OCI-LY7 (cell line): ENCODE measurements around the gene LRRC23. TPM values are rescaled to one million over a fixed set of nuclear protein-coding genes. Genes with fewer than 3 reads are reported as not detected.
A peak's percentile ranks its signal among the peaks of the same experiment; 100 is the strongest.

Experiments
- BruUV-seq: library from RNA; stranded (reverse); fragments of 400-500 nt; replicated peaks from 2 replicates; lab custom pipeline; 2021; lab: Mats Ljungman, UMichigan
- CTCF ChIA-PET: fragments of 300-600 bp; sonication (Branson Sonifier 250); formaldehyde crosslinking; loops from one replicate; lab custom pipeline; 2022; ENCODE audit warnings: antibody characterized with exemption; ENCODE audit not compliant: unreplicated experiment; lab: Charles Lee
- POLR2A ChIA-PET: fragments of 300-600 bp; sonication (Branson Sonifier 250); formaldehyde crosslinking; loops from one replicate; lab custom pipeline; 2022; ENCODE audit warnings: antibody characterized with exemption; lab: Charles Lee
- DNase-seq: peaks from one replicate; pipeline ENCODE4 v3.0.0-alpha.2; 2015; ENCODE audit warnings: low spot score
- H2AFZ ChIP-seq: fragments of 200-600 bp; sonication (generic), shearing (Covaris generic); 2 replicates; pipeline ENCODE4 v1.6.1; 2014; ENCODE audit warnings: mild to moderate bottlenecking, antibody characterized with exemption, low read length, moderate library complexity
- H3K27ac ChIP-seq: fragments of 200-600 bp; sonication (generic); 2 replicates; pipeline ENCODE4 v1.5.1; 2014; ENCODE audit warnings: mixed run types, low read depth, mild to moderate bottlenecking, moderate library complexity, low read length, inconsistent platforms; ENCODE audit not compliant: poor library complexity, severe bottlenecking
- H3K36me3 ChIP-seq: fragments of 200-600 bp; sonication (generic); 2 replicates; pipeline ENCODE4 v1.6.1; 2014; ENCODE audit warnings: mild to moderate bottlenecking, antibody characterized with exemption, low read length, moderate library complexity, mixed read lengths; ENCODE audit not compliant: insufficient read depth
- H3K4me1 ChIP-seq: fragments of 200-600 bp; sonication (generic); 2 replicates; pipeline ENCODE4 v1.5.1; 2014; ENCODE audit warnings: mild to moderate bottlenecking, low read length; ENCODE audit not compliant: insufficient read depth, poor library complexity, severe bottlenecking
- H3K4me2 ChIP-seq: fragments of 200-600 bp; sonication (generic); 2 replicates; pipeline ENCODE4 v1.6.1; 2014; ENCODE audit warnings: mild to moderate bottlenecking, low read length
- H3K4me3 ChIP-seq: fragments of 200-600 bp; sonication (generic); 2 replicates; pipeline ENCODE4 v1.5.1; 2014; ENCODE audit warnings: mild to moderate bottlenecking, low read depth, low read length; ENCODE audit not compliant: poor library complexity, severe bottlenecking
- H3K79me2 ChIP-seq: fragments of 200-600 bp; sonication (generic); 2 replicates; pipeline ENCODE4 v1.6.1; 2016; ENCODE audit warnings: low read depth, mild to moderate bottlenecking, low read length, moderate library complexity, mixed read lengths; ENCODE audit not compliant: insufficient read depth
- H3K9me2 ChIP-seq: fragments of 200-600 bp; sonication (generic); 2 replicates; pipeline ENCODE4 v1.6.1; 2016; ENCODE audit warnings: mild to moderate bottlenecking, low read length, mixed read lengths; ENCODE audit not compliant: insufficient read depth
- H3K9me3 ChIP-seq: fragments of 200-600 bp; sonication (generic); 2 replicates; pipeline ENCODE4 v1.6.1; 2014; ENCODE audit warnings: mild to moderate bottlenecking, mixed run types, low read length, mixed read lengths
- H4K20me1 ChIP-seq: fragments of 200-600 bp; sonication (generic); 2 replicates; pipeline ENCODE4 v1.6.1; 2014; ENCODE audit warnings: mild to moderate bottlenecking, antibody characterized with exemption, low read length, moderate library complexity, mixed read lengths; ENCODE audit not compliant: insufficient read depth
- CTCF ChIP-seq: fragments of 200-600 bp; sonication (generic); conservative IDR thresholded peaks from 2 replicates; pipeline ENCODE4 v1.5.1; 2014; ENCODE audit warnings: mild to moderate bottlenecking, antibody characterized with exemption, low read length, moderate library complexity, mixed read lengths
- EZH2phosphoT487 ChIP-seq: fragments of 200-600 bp; sonication (generic); IDR thresholded peaks from 2 replicates; pipeline ENCODE4 v1.6.1; 2018; ENCODE audit warnings: low read depth, borderline replicate concordance, mild to moderate bottlenecking, mixed run types, antibody characterized with exemption, low read length, moderate library complexity, mixed read lengths
- intact Hi-C: fragments of 100-400 bp; cut with micrococcal nuclease; formaldehyde crosslinking; loops from one replicate; pipeline ENCODE4 v1.10.0; 2022; ENCODE audit not compliant: unreplicated experiment
- total RNA-seq, 2 experiments: library from RNA; depleted of rRNA in 1 of 2; stranded (reverse); fragments of >200 nt in 1 of 2; shearing (Covaris generic) in 1 of 2; gene quantifications; 2 replicates each; pipeline ENCODE4 v1.2.3, GENCODE V29; 2014 to 2022

Gene LRRC23
- total RNA-seq, 2 experiments from 2014 or later: 17.7 to 19.8 TPM

DNA sequence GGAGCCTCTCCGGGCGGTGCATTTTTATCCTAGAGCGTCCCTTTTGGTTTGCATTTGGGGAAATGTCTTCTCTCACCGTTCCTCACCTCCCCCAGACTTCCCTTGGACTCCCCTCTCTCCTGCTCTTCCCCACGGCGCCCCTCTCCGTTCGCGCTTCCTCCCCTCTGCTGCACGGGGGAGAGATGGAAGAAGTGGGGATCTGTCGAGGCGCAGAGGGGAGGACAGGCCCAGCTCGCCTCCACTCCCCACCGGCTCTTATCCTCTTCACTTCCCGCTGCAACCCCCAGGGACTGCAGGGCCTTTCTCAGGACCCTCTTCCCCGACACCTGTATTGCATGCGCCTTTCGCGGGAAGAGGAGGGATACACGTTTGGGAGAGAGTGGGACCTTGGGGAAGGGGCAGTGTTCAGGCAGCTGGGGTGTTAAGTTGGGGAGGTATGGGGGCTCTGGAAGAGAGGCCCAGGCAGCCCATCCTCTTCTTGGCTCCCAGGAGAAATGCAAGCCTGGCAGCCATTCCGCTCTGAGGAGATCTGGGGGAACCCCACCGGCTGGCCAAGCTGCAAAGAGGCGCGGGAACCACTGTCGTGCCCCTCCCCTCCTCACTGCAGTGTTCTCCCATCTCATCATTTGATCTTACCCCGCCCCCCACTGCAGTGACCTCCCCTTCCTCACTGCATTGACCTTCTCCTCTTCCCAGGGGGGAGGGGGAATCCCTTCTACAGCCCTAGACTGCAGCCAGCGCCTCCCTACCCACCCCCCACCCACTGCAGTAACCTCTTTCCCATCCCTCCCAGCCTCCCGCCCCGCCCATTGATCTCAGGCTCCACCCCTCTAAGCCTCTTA lies 10.5 kb downstream of the LRRC23 start:
- TF ChIP-seq EZH2phosphoT487 (no peak), CTCF (no peak)
- Histone ChIP-seq H3K4me2 (peak overlapping the region; percentile 73), H3K36me3 (peaks cover 5% of the 10 kb centered on the region; the same call in 1 of the 2 replicates), H3K9me3 (no peaks in the 10 kb centered on the region), H3K4me1 (peaks cover 42% of the 10 kb centered on the region), H3K27ac (no peak overlapping the region), H3K9me2 (no peaks in the 10 kb centered on the region), H4K20me1 (no peaks in the 10 kb centered on the region), H3K4me3 (peak overlapping the region; percentile 71), H2AFZ (peak overlapping the region; percentile 80), H3K79me2 (no peaks in the 10 kb centered on the region)
- DNase-seq: no peak
- ChIA-PET POLR2A (interaction anchor here (0.7 to 1.3 kb wide), 3 partner anchors 28 to 63 kb away, joined by 4 to 5 read pairs (median 4); partner anchors contain the start of genes RNU7-1 and USP5), CTCF (no interaction called here)
- BruUV-seq: TSS peak; percentile 49
- intact Hi-C loops: loop anchor here (1.0 to 2.0 kb wide), 2 partner anchors 24 to 42 kb away; partner anchors contain the start of gene SPSB2

- H3K27ac ChIP-seq: no peak overlapping the region
- no peak for DNase-seq
- H4K20me1 ChIP-seq: no peaks in the 10 kb centered on the region
- H2AFZ ChIP-seq: no peak overlapping the region
- TF ChIP-seq CTCF (no peak), EZH2phosphoT487 (no peak)
- H3K4me3 ChIP-seq: peak overlapping the region; percentile 71
- no TSS peak for BruUV-seq
- peaks cover 5% of the 10 kb centered on the region; the same call in 1 of the 2 replicates for H3K36me3 ChIP-seq
- no peaks in the 10 kb centered on the region for H3K9me3 ChIP-seq
- no peaks in the 10 kb centered on the region for H3K79me2 ChIP-seq
- peaks cover 48% of the 10 kb centered on the region for H3K4me1 ChIP-seq
- POLR2A ChIA-PET: interaction anchor here (1.3 kb wide), 1 partner anchor 28 kb away, joined by 4 read pairs; the partner anchor contains the start of gene RNU7-1
- no peaks in the 10 kb centered on the region for H3K9me2 ChIP-seq
- CTCF ChIA-PET: no interaction called here
- H3K4me2 ChIP-seq: peak overlapping the region; percentile 73
- intact Hi-C loops: loop anchor here (2.0 kb wide), 1 partner anchor 43 kb away; the partner anchor contains the start of gene SPSB2
Measured at GRCh38 chr12:6915789-6916285, 11.2 kb downstream of the LRRC23 start.
